H1 (cell line): ENCODE data around the gene FAM8A1. TPM values are rescaled to one million over a fixed set of nuclear protein-coding genes. Genes with fewer than 3 reads are reported as not detected.

ENCODE experiments used
- CTCF ChIA-PET: fragments of 300-600 bp; sonication (Branson Sonifier 250); formaldehyde crosslinking; loops from one replicate; lab custom pipeline; 2021; ENCODE audit not compliant: partially characterized antibody; lab: Charles Lee
- POLR2A ChIA-PET: fragments of 300-600 bp; sonication (Branson Sonifier 250); formaldehyde crosslinking; loops from one replicate; lab custom pipeline; 2021; ENCODE audit warnings: inconsistent platforms; ENCODE audit not compliant: partially characterized antibody; lab: Charles Lee
- DNase-seq, 2 experiments: peaks; one replicate each; pipeline versions ENCODE4 v3.0.0 to v3.0.0-alpha.2; 2010 to 2022; ENCODE audit warnings: low spot score in 2 of 2, low read depth in 1 of 2, mixed read lengths in 1 of 2
- FAIRE-seq: peaks from 2 replicates; lab custom pipeline; 2011; peaks lifted over from hg19 to GRCh38; lab: Jason Lieb, UNC
- H2AFZ ChIP-seq: 2 replicates; pipeline ENCODE4 v1.8.1; 2012; ENCODE audit warnings: low read length, inconsistent platforms
- H2AK5ac ChIP-seq: 2 replicates; pipeline ENCODE4 v1.6.1; 2013; ENCODE audit warnings: low read depth, low read length
- H2BK120ac ChIP-seq: replicated peaks from 2 replicates; pipeline ENCODE3; 2013; ENCODE audit warnings: low read depth, low read length, inconsistent platforms
- H2BK12ac ChIP-seq: 2 replicates; pipeline ENCODE4 v1.6.1; 2013; ENCODE audit warnings: low read depth, low read length
- H2BK15ac ChIP-seq: 2 replicates; pipeline ENCODE4 v1.6.1; 2013; ENCODE audit warnings: low read length
- H2BK20ac ChIP-seq: 2 replicates; pipeline ENCODE4 v1.6.1; 2013; ENCODE audit warnings: low read length
- H2BK5ac ChIP-seq: 2 replicates; pipeline ENCODE4 v1.6.1; 2013; ENCODE audit warnings: low read depth, low read length
- H3K14ac ChIP-seq: 2 replicates; pipeline ENCODE4 v1.6.1; 2013; ENCODE audit warnings: inconsistent platforms; ENCODE audit not compliant: insufficient read length
- H3K18ac ChIP-seq: 2 replicates; pipeline ENCODE4 v1.6.1; 2013; ENCODE audit warnings: low read length; ENCODE audit errors: extremely low read depth
- H3K23ac ChIP-seq: 2 replicates; pipeline ENCODE4 v1.6.1; 2013; ENCODE audit warnings: inconsistent platforms; ENCODE audit not compliant: insufficient read length
- H3K23me2 ChIP-seq: 2 replicates; pipeline ENCODE4 v1.6.1; 2013; ENCODE audit warnings: low read depth, low read length
- H3K27ac ChIP-seq: 2 replicates; pipeline ENCODE4 v1.6.1; 2011; ENCODE audit warnings: low read depth, low read length, inconsistent platforms
- H3K27me3 ChIP-seq, 4 experiments: replicated peaks in 1 of 4; 1 replicate in 1 of 4; 2 replicates in 3 of 4; pipeline versions ENCODE4 v1.6.1 to v1.8.1; 2011 to 2013; ENCODE audit warnings: low read length in 3 of 4, mild to moderate bottlenecking in 3 of 4, inconsistent platforms in 2 of 4, mixed read lengths in 2 of 4, moderate library complexity in 1 of 4; ENCODE audit not compliant: control insufficient read depth in 3 of 4, insufficient read depth in 3 of 4; ENCODE audit errors: extremely low read depth in 1 of 4
- H3K36me3 ChIP-seq, 4 experiments: 2 replicates each; pipeline versions ENCODE4 v1.6.1 to v1.8.1; 2011 to 2013; ENCODE audit warnings: mild to moderate bottlenecking in 4 of 4, low read length in 3 of 4, moderate library complexity in 2 of 4, control low read depth in 1 of 4, inconsistent platforms in 1 of 4; ENCODE audit not compliant: insufficient read depth in 4 of 4, control insufficient read depth in 2 of 4
- H3K4ac ChIP-seq: replicated peaks from 2 replicates; pipeline ENCODE3; 2013; ENCODE audit warnings: low read length, low read depth, mixed read lengths, inconsistent platforms; ENCODE audit not compliant: insufficient read length
- H3K4me1 ChIP-seq, 4 experiments: replicated peaks in 1 of 4; 1 replicate in 1 of 4; 2 replicates in 3 of 4; pipeline versions ENCODE4 v1.6.1 to v1.8.1; 2011 to 2013; ENCODE audit warnings: low read length in 3 of 4, inconsistent platforms in 2 of 4, mixed read lengths in 1 of 4; ENCODE audit not compliant: insufficient read depth in 4 of 4, control insufficient read depth in 3 of 4
- H3K4me2 ChIP-seq, 2 experiments: 2 replicates each; pipeline versions ENCODE4 v1.6.1 to v1.8.1; 2011 to 2013; ENCODE audit warnings: low read depth in 2 of 2, low read length in 2 of 2, control low read depth in 1 of 2, inconsistent platforms in 1 of 2, mild to moderate bottlenecking in 1 of 2; ENCODE audit not compliant: insufficient read depth in 1 of 2
- H3K4me3 ChIP-seq, 4 experiments: fragments of 200-600, 300-600 bp in 1 of 4; sonication (generic), shearing (Covaris generic), sonication (Bioruptor Twin) in 1 of 4; 2 replicates each; pipeline versions ENCODE4 v1.5.1 to v1.8.1; 2011 to 2016; ENCODE audit warnings: low read length in 4 of 4, low read depth in 3 of 4, control low read depth in 2 of 4, inconsistent platforms in 2 of 4, mild to moderate bottlenecking in 2 of 4, mixed read lengths in 1 of 4, moderate library complexity in 1 of 4; ENCODE audit not compliant: insufficient read depth in 2 of 4; ENCODE audit errors: extremely low read depth in 1 of 4
- H3K56ac ChIP-seq: replicated peaks from 2 replicates; pipeline ENCODE3; 2013; ENCODE audit warnings: low read depth, mild to moderate bottlenecking, mixed read lengths, low read length, inconsistent platforms; ENCODE audit not compliant: insufficient read length
- H3K79me1 ChIP-seq: 2 replicates; pipeline ENCODE4 v1.6.1; 2013; ENCODE audit warnings: low read depth, low read length, control low read depth
- H3K79me2 ChIP-seq, 2 experiments: 2 replicates each; pipeline versions ENCODE4 v1.6.1 to v1.8.1; 2012 to 2013; ENCODE audit warnings: low read length in 2 of 2, mild to moderate bottlenecking in 2 of 2, inconsistent platforms in 1 of 2; ENCODE audit not compliant: insufficient read depth in 2 of 2, control insufficient read depth in 1 of 2
- H3K9ac ChIP-seq, 4 experiments: replicated peaks in 1 of 4; 1 replicate in 1 of 4; 2 replicates in 3 of 4; pipeline versions ENCODE4 v1.6.1 to v1.8.1; 2011 to 2013; ENCODE audit warnings: low read depth in 3 of 4, low read length in 3 of 4, control low read depth in 2 of 4, mild to moderate bottlenecking in 2 of 4, moderate library complexity in 2 of 4, inconsistent platforms in 1 of 4; ENCODE audit errors: extremely low read depth in 1 of 4
- H3K9me3 ChIP-seq, 2 experiments: 2 replicates each; pipeline versions ENCODE4 v1.6.1 to v1.8.1; 2012 to 2013; ENCODE audit warnings: mild to moderate bottlenecking in 2 of 2, moderate library complexity in 2 of 2, control low read depth in 1 of 2, inconsistent platforms in 1 of 2, low read depth in 1 of 2, low read length in 1 of 2, mixed read lengths in 1 of 2; ENCODE audit not compliant: insufficient read depth in 2 of 2
- H4K20me1 ChIP-seq, 2 experiments: replicated peaks in 1 of 2; 2 replicates each; pipeline versions ENCODE3 to v1.8.1; 2011 to 2013; ENCODE audit warnings: inconsistent platforms in 2 of 2, low read length in 2 of 2, mild to moderate bottlenecking in 1 of 2; ENCODE audit not compliant: insufficient read depth in 2 of 2, control insufficient read depth in 1 of 2
- H4K5ac ChIP-seq: 2 replicates; pipeline ENCODE4 v1.6.1; 2013; ENCODE audit warnings: low read length, low read depth, mixed read lengths, inconsistent platforms; ENCODE audit not compliant: insufficient read length
- H4K8ac ChIP-seq: 2 replicates; pipeline ENCODE4 v1.8.0; 2013; ENCODE audit warnings: mild to moderate bottlenecking, moderate library complexity, low read length, inconsistent platforms; ENCODE audit not compliant: insufficient read depth; ENCODE audit errors: extremely low read depth
- H4K91ac ChIP-seq: replicated peaks from 2 replicates; pipeline ENCODE3; 2013; ENCODE audit warnings: low read length, mixed read lengths, inconsistent platforms; ENCODE audit not compliant: insufficient read length
- ASH2L ChIP-seq: fragments of 200-600, 300-600 bp; sonication (generic); IDR thresholded peaks from one replicate; pipeline ENCODE4 v1.7.1; 2017; ENCODE audit warnings: low read length
- CBX5 ChIP-seq: fragments of 300-800, 300-1000 bp; sonication (generic); IDR thresholded peaks from 2 replicates; pipeline ENCODE4 v1.7.1; 2016; ENCODE audit warnings: antibody characterized with exemption, low read length, low read depth
- CBX8 ChIP-seq: fragments of 300-800, 300-1000 bp; sonication (generic); IDR thresholded peaks from 2 replicates; pipeline ENCODE4 v1.7.1; 2016; ENCODE audit warnings: low read depth, low read length, borderline replicate concordance
- CREB1 ChIP-seq: IDR thresholded peaks from 2 replicates; pipeline ENCODE4 v1.6.1; 2012; ENCODE audit warnings: inconsistent platforms
- CTBP2 ChIP-seq: IDR thresholded peaks from 2 replicates; pipeline ENCODE4 v1.7.0; 2011; ENCODE audit warnings: borderline replicate concordance, mild to moderate bottlenecking, moderate library complexity, mixed read lengths, low read length; ENCODE audit not compliant: insufficient read depth, insufficient read length
- EGR1 ChIP-seq: IDR thresholded peaks from 2 replicates; pipeline ENCODE4 v1.6.1; 2011; ENCODE audit warnings: low read depth, low read length, borderline replicate concordance
- HDAC6 ChIP-seq: IDR thresholded peaks from one replicate; pipeline ENCODE4 v1.7.1; 2012; ENCODE audit warnings: low read depth, mild to moderate bottlenecking, inconsistent platforms, low read length, moderate library complexity
- NANOG ChIP-seq: IDR thresholded peaks from 2 replicates; pipeline ENCODE4 v1.6.1; 2011; ENCODE audit warnings: low read length, low read depth, mild to moderate bottlenecking, inconsistent platforms; ENCODE audit not compliant: insufficient read depth, poor library complexity, severe bottlenecking
- SIX5 ChIP-seq: IDR thresholded peaks from 2 replicates; pipeline ENCODE4 v1.6.1; 2011; ENCODE audit warnings: mild to moderate bottlenecking, low read depth, low read length
- SP1 ChIP-seq: IDR thresholded peaks from 2 replicates; pipeline ENCODE4 v1.6.1; 2011; ENCODE audit warnings: low read depth, low read length
- SP2 ChIP-seq: IDR thresholded peaks from 2 replicates; pipeline ENCODE4 v1.6.1; 2012; ENCODE audit warnings: mild to moderate bottlenecking, low read length, inconsistent platforms
- SP4 ChIP-seq: IDR thresholded peaks from 2 replicates; pipeline ENCODE4 v1.6.1; 2012; ENCODE audit warnings: low read length, inconsistent platforms
- TAF7 ChIP-seq: optimal IDR thresholded peaks from 2 replicates; pipeline ENCODE3; 2011; ENCODE audit warnings: low read depth, mild to moderate bottlenecking, inconsistent platforms, low read length, moderate library complexity, borderline replicate concordance
- ZNF274 ChIP-seq: IDR thresholded peaks from 2 replicates; pipeline ENCODE4 v1.7.0; 2012; ENCODE audit warnings: low read length, borderline replicate concordance; ENCODE audit errors: extremely low read depth
- WGBS, 2 experiments: shearing (Covaris generic) in 1 of 2; methylation state at CpG; one replicate each; pipeline versions ENCODE4 v1.1.6 to v1.1.7; 2013 to 2015; ENCODE audit warnings: low lambda C conversion rate in 2 of 2, mixed read lengths in 2 of 2, inconsistent platforms in 1 of 2, low coverage in 1 of 2, missing lambda C conversion rate in 1 of 2; ENCODE audit not compliant: insufficient replicate concordance in 2 of 2, insufficient coverage in 1 of 2, insufficient read length in 1 of 2; ENCODE audit errors: extremely low coverage in 1 of 2, missing lambda C conversion rate in 1 of 2; 5-methylcytosine and 5-hydroxymethylcytosine counted together
- polyA plus RNA-seq, 7 experiments: library from polyadenylated mRNA; depleted of rRNA in 3 of 7; stranded (reverse) in 5 of 7; unstranded in 2 of 7; fragments of >200 nt in 5 of 7; fragments of 200-250 nt in 2 of 7; gene quantifications; 1 replicate in 5 of 7; 2 replicates in 1 of 7; 4 replicates in 1 of 7; pipeline versions ENCODE4 v1.2.1 to v1.2.3, GENCODE V29; 2011 to 2013; ENCODE audit warnings: missing spikeins in 2 of 7, mixed read lengths in 2 of 7
- total RNA-seq: library from RNA; stranded (reverse); fragmentation: NEBNext Ultra II Directional; extraction: Animal tissue kit (Norgen Biotek cat#: 25700); gene quantifications from 2 replicates; pipeline ENCODE4 v1.2.1, GENCODE V29; 2021
- TF ChIP-seq, protein P1 (sequence below): IDR thresholded peaks from 2 replicates; pipeline ENCODE4 v1.6.1; 2012; ENCODE audit warnings: inconsistent platforms

The FAM8A1 gene
- total and polyA plus RNA-seq, 2 of the 8 experiments (the other 6 are each of a cell fraction or from before 2014, with no cell fraction given) = 3.4 to 9.2 TPM

DNA sequence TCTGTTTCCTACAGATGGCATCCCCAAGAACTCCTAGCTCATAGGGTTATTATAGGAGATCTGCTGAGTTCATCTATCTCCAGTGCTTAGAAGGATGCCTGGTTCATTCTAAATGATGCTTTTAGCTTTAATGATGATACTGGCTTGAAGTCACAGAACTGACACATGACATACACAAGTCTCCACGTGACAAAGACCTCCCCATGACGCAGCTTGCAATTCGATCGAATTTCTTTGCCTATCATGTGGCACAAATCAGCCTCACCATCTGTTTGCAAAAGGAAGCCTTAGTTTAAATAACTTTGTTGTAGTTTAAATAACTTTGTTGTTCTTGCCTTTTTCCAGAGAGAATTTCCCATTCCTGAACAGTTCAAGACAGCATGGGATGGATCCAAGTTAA is 44.1 kb upstream of the FAM8A1 start:
- FAIRE-seq (no peak), DNase-seq (no peak)
- no peak overlapping the region for H2AFZ ChIP-seq
- no peak overlapping the region for H3K23ac ChIP-seq
- H4K5ac ChIP-seq = no peak overlapping the region
- peaks cover 0 to 3% (median under 1%) of the 10 kb centered on the region in 4 experiments; a peak in 3 of 8 replicates for H3K36me3 ChIP-seq
- 93% methylated on average over 4 of the region's 4 CpGs; no CpG with 5 or more reads in 1 of the 2 experiments for WGBS, 2 experiments
- no peak overlapping the region for H3K27ac ChIP-seq
- H3K4me1 ChIP-seq = no peaks in the 10 kb centered on the region
- H2BK5ac ChIP-seq = no peak overlapping the region
- no peak overlapping the region for H3K4ac ChIP-seq
- no peak overlapping the region for H2AK5ac ChIP-seq
- no peak overlapping the region for H3K4me2 ChIP-seq
- no peak overlapping the region for H4K8ac ChIP-seq
- no peaks in the 10 kb centered on the region for H3K79me2 ChIP-seq
- no peaks in the 10 kb centered on the region for H3K9me3 ChIP-seq
- no peak overlapping the region for H3K4me3 ChIP-seq
- no peak overlapping the region for H3K56ac ChIP-seq
- no peak overlapping the region for H2BK15ac ChIP-seq
- no peak overlapping the region for H4K91ac ChIP-seq
- ChIA-PET POLR2A (no interaction called here), CTCF (interaction anchor here (1.0 kb wide), 1 partner anchor 51 kb away, joined by 3 read pairs; no protein-coding TSS in a partner anchor)
- no peak overlapping the region for H2BK20ac ChIP-seq
- no peaks in the 10 kb centered on the region for H3K79me1 ChIP-seq
- no peaks in the 10 kb centered on the region for H4K20me1 ChIP-seq
- no peaks in the 10 kb centered on the region for H3K27me3 ChIP-seq
- no peaks in the 10 kb centered on the region for H3K23me2 ChIP-seq
- no peak overlapping the region for H2BK12ac ChIP-seq
- H3K14ac ChIP-seq = no peak overlapping the region
- H3K18ac ChIP-seq = no peak overlapping the region
- no peak overlapping the region for H3K9ac ChIP-seq
- H2BK120ac ChIP-seq = no peak overlapping the region
- TF ChIP-seq SP1 = no peak
- no peak for TF ChIP-seq CBX8
- TF ChIP-seq ASH2L = no peak
- no peak for TF ChIP-seq CREB1
- TF ChIP-seq HDAC6 = no peak
- no peak for TF ChIP-seq SIX5
- no peak for TF ChIP-seq SP2
- no peak for TF ChIP-seq ZNF274
- TF ChIP-seq TAF7 = no peak
- TF ChIP-seq CTBP2 = no peak
- TF ChIP-seq EGR1 = no peak
- TF ChIP-seq CBX5 = no peak
- TF ChIP-seq, protein P1, sequence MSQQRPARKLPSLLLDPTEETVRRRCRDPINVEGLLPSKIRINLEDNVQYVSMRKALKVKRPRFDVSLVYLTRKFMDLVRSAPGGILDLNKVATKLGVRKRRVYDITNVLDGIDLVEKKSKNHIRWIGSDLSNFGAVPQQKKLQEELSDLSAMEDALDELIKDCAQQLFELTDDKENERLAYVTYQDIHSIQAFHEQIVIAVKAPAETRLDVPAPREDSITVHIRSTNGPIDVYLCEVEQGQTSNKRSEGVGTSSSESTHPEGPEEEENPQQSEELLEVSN = no peak
- TF ChIP-seq NANOG = no peak
- TF ChIP-seq SP4 = no peak
